Measurements from ENCODE around the gene GMFB. TPM values are rescaled to one million over a fixed set of nuclear protein-coding genes. Genes with fewer than 3 reads are reported as not detected.
"Not testable (repeated sequence)": the region's sequence is repeated elsewhere in the genome, so short reads cannot be mapped to it uniquely, and the experiment has no call there.

The GMFB gene
- polyA plus RNA-seq, 1 donor from 2014 or later: 208 TPM

DNA sequence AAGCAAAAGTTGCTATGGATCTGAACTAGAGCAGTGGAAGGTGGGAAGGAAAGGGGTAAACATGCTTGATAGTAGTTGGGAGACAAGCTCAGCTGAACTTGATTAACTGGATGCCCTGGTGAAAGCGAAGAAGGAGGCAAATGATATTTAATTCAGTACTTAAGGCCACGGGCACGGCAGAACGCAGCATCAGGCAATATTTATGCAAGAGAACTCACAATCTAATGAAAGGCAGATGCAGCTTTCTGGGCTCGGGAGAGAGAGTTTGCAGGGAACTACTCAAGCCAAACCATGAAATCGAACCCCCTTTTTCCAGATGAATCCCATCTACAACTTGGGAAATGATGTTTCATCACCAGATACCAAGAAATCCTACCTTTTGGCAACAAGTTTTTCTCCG is 44.1 kb downstream of the GMFB start:
- H3K9ac ChIP-seq (ENCODE audit: low read length): no peak overlapping the region
- H3K27ac ChIP-seq (ENCODE audit: low read length): no peak overlapping the region
- no peak for TF ChIP-seq EP300 (conservative IDR thresholded peaks at IDR 0.05; ENCODE audit: poor library complexity, severe bottlenecking)
- TF ChIP-seq, protein P1, sequence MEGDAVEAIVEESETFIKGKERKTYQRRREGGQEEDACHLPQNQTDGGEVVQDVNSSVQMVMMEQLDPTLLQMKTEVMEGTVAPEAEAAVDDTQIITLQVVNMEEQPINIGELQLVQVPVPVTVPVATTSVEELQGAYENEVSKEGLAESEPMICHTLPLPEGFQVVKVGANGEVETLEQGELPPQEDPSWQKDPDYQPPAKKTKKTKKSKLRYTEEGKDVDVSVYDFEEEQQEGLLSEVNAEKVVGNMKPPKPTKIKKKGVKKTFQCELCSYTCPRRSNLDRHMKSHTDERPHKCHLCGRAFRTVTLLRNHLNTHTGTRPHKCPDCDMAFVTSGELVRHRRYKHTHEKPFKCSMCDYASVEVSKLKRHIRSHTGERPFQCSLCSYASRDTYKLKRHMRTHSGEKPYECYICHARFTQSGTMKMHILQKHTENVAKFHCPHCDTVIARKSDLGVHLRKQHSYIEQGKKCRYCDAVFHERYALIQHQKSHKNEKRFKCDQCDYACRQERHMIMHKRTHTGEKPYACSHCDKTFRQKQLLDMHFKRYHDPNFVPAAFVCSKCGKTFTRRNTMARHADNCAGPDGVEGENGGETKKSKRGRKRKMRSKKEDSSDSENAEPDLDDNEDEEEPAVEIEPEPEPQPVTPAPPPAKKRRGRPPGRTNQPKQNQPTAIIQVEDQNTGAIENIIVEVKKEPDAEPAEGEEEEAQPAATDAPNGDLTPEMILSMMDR (IDR thresholded peaks at IDR 0.05; ENCODE audit: poor library complexity, severe bottlenecking): no peak
- no peak for TF ChIP-seq MXI1 (conservative IDR thresholded peaks at IDR 0.05; ENCODE audit: poor library complexity, severe bottlenecking)
- TF ChIP-seq RAD21 (conservative IDR thresholded peaks at IDR 0.05): no peak
- TF ChIP-seq, protein P2, sequence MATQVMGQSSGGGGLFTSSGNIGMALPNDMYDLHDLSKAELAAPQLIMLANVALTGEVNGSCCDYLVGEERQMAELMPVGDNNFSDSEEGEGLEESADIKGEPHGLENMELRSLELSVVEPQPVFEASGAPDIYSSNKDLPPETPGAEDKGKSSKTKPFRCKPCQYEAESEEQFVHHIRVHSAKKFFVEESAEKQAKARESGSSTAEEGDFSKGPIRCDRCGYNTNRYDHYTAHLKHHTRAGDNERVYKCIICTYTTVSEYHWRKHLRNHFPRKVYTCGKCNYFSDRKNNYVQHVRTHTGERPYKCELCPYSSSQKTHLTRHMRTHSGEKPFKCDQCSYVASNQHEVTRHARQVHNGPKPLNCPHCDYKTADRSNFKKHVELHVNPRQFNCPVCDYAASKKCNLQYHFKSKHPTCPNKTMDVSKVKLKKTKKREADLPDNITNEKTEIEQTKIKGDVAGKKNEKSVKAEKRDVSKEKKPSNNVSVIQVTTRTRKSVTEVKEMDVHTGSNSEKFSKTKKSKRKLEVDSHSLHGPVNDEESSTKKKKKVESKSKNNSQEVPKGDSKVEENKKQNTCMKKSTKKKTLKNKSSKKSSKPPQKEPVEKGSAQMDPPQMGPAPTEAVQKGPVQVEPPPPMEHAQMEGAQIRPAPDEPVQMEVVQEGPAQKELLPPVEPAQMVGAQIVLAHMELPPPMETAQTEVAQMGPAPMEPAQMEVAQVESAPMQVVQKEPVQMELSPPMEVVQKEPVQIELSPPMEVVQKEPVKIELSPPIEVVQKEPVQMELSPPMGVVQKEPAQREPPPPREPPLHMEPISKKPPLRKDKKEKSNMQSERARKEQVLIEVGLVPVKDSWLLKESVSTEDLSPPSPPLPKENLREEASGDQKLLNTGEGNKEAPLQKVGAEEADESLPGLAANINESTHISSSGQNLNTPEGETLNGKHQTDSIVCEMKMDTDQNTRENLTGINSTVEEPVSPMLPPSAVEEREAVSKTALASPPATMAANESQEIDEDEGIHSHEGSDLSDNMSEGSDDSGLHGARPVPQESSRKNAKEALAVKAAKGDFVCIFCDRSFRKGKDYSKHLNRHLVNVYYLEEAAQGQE (IDR thresholded peaks at IDR 0.05; ENCODE audit: borderline replicate concordance): no peak
- TF ChIP-seq SMC3 (conservative IDR thresholded peaks at IDR 0.05; ENCODE audit: poor library complexity): no peak
- TF ChIP-seq POLR2AphosphoS5 (IDR thresholded peaks at IDR 0.05): no peak
- no peak for TF ChIP-seq TAF1 (IDR thresholded peaks at IDR 0.05; ENCODE audit: low read depth)
- TF ChIP-seq EZH2 (IDR thresholded peaks at IDR 0.05; ENCODE audit: borderline replicate concordance, insufficient read depth, low read length, poor library complexity, severe bottlenecking): no peak
- peaks cover 1% of the 10 kb centered on the region for H3K79me2 ChIP-seq (replicated peaks; ENCODE audit: insufficient read depth, low read length)
- no peaks in the 10 kb centered on the region for H3K27me3 ChIP-seq (ENCODE audit: insufficient read depth, low read depth, low read length)
- no peaks in the 10 kb centered on the region for H4K20me1 ChIP-seq (ENCODE audit: insufficient read depth)
- H3K4me2 ChIP-seq (ENCODE audit: low read length): no peak overlapping the region
- H3K9me3 ChIP-seq (ENCODE audit: low read length): no peaks in the 10 kb centered on the region
- H3K36me3 ChIP-seq (ENCODE audit: insufficient read depth, low read length): no peaks in the 10 kb centered on the region
- no peaks in the 10 kb centered on the region for H3F3A ChIP-seq (ENCODE audit: insufficient read depth, low read length, poor library complexity, severe bottlenecking)
- H2AFZ ChIP-seq (ENCODE audit: low read depth, low read length): no peak overlapping the region
- no peak overlapping the region for H3K4me3 ChIP-seq (ENCODE audit: low read length)
- H3K9me2 ChIP-seq (ENCODE audit: insufficient read depth, low read length): no peaks in the 10 kb centered on the region

GRCh38 chr14:54443981-54444380 is 44.8 kb downstream of the GMFB start:
- Histone ChIP-seq H3F3A (ENCODE audit: insufficient read depth, low read length, poor library complexity, severe bottlenecking) (no peaks in the 10 kb centered on the region), H3K36me3 (ENCODE audit: insufficient read depth, low read length) (no peaks in the 10 kb centered on the region), H3K4me2 (ENCODE audit: low read length) (no peak overlapping the region), H3K9ac (ENCODE audit: low read length) (no peak overlapping the region), H3K79me2 (replicated peaks; ENCODE audit: insufficient read depth, low read length) (peaks cover 8% of the 10 kb centered on the region), H3K9me3 (ENCODE audit: low read length) (no peaks in the 10 kb centered on the region), H3K9me2 (ENCODE audit: insufficient read depth, low read length) (no peaks in the 10 kb centered on the region), H3K4me3 (ENCODE audit: low read length) (no peak overlapping the region), H3K27ac (ENCODE audit: low read length) (no peak overlapping the region), H3K27me3 (ENCODE audit: insufficient read depth, low read depth, low read length) (no peaks in the 10 kb centered on the region), H2AFZ (ENCODE audit: low read depth, low read length) (no peak overlapping the region), H4K20me1 (ENCODE audit: insufficient read depth) (no peaks in the 10 kb centered on the region)
- no peak for TF ChIP-seq EP300 (conservative IDR thresholded peaks at IDR 0.05; ENCODE audit: poor library complexity, severe bottlenecking)
- TF ChIP-seq, protein P2 (IDR thresholded peaks at IDR 0.05; ENCODE audit: borderline replicate concordance): no peak
- no peak for TF ChIP-seq POLR2AphosphoS5 (IDR thresholded peaks at IDR 0.05)
- no peak for TF ChIP-seq EZH2 (IDR thresholded peaks at IDR 0.05; ENCODE audit: borderline replicate concordance, insufficient read depth, low read length, poor library complexity, severe bottlenecking)

DNA sequence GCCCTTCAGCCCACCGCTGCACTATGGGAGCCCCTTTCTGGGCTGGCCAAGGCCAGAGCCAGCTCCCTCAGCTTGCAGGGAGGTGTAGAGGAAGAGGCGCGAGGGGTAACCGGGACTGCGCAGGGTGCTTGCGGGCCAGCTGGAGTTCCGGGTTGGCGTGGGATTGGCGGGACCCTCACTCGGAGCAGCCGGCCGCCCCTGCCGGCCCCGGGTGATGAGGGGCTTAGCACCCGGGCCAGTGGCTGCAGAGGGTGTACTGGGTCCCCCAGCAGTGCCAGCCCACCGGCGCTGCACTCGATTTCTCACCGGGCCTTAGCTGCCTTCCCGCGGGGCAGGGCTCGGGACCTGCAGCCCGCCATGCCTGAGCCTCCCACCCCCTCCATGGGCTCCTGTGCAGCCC is 45.8 kb downstream of the GMFB start:
- H3K36me3 ChIP-seq (ENCODE audit: insufficient read depth, low read length); H4K20me1 ChIP-seq (ENCODE audit: insufficient read depth); H3K27ac ChIP-seq (ENCODE audit: low read length): not testable (repeated sequence)

More for the DNA sequence above, 45.8 kb downstream of the GMFB start:
- not testable (repeated sequence) for H3F3A ChIP-seq (ENCODE audit: insufficient read depth, low read length, poor library complexity, severe bottlenecking); H3K9me2 ChIP-seq (ENCODE audit: insufficient read depth, low read length); H3K9ac ChIP-seq (ENCODE audit: low read length); H3K4me3 ChIP-seq (ENCODE audit: low read length); H3K9me3 ChIP-seq (ENCODE audit: low read length); H2AFZ ChIP-seq (ENCODE audit: low read depth, low read length); H3K27me3 ChIP-seq (ENCODE audit: insufficient read depth, low read depth, low read length); H3K4me2 ChIP-seq (ENCODE audit: low read length)
- H3K79me2 ChIP-seq (replicated peaks; ENCODE audit: insufficient read depth, low read length): peaks cover 18% of the 10 kb centered on the region

All from neural cell (in vitro differentiated cells).